Adipocyte (in vitro differentiated cells): Measurements from ENCODE around the gene PRKACB.
"Not testable (repeated sequence)": the region's sequence is repeated elsewhere in the genome, so short reads cannot be mapped to it uniquely, and the experiment has no call there.

Experiments used
- DNase-seq: peaks from one replicate; pipeline ENCODE4 v3.0.0-alpha.2; 2015; ENCODE audit warnings: low read depth
- H3K27me3 ChIP-seq: replicated peaks from 2 replicates; pipeline ENCODE4 v1.7.0; 2013; ENCODE audit warnings: mild to moderate bottlenecking, low read length, moderate library complexity; ENCODE audit not compliant: control insufficient read depth, insufficient read depth
- H3K36me3 ChIP-seq: 2 replicates; pipeline ENCODE4 v1.7.0; 2013; ENCODE audit warnings: low read length, mild to moderate bottlenecking, moderate library complexity; ENCODE audit not compliant: control insufficient read depth, insufficient read depth, severe bottlenecking
- H3K4me1 ChIP-seq: 2 replicates; pipeline ENCODE4 v1.7.0; 2013; ENCODE audit warnings: mild to moderate bottlenecking, low read length, moderate library complexity; ENCODE audit not compliant: control insufficient read depth, insufficient read depth
- H3K4me3 ChIP-seq: 2 replicates; pipeline ENCODE4 v1.7.0; 2013; ENCODE audit warnings: mild to moderate bottlenecking, low read length, moderate library complexity
- H3K9ac ChIP-seq: 2 replicates; pipeline ENCODE4 v1.7.0; 2013; ENCODE audit warnings: mild to moderate bottlenecking, low read length, moderate library complexity
- H3K9me3 ChIP-seq: 2 replicates; pipeline ENCODE4 v1.7.0; 2013; ENCODE audit warnings: mild to moderate bottlenecking, low read length, moderate library complexity; ENCODE audit not compliant: control insufficient read depth

Gene PRKACB

DNA sequence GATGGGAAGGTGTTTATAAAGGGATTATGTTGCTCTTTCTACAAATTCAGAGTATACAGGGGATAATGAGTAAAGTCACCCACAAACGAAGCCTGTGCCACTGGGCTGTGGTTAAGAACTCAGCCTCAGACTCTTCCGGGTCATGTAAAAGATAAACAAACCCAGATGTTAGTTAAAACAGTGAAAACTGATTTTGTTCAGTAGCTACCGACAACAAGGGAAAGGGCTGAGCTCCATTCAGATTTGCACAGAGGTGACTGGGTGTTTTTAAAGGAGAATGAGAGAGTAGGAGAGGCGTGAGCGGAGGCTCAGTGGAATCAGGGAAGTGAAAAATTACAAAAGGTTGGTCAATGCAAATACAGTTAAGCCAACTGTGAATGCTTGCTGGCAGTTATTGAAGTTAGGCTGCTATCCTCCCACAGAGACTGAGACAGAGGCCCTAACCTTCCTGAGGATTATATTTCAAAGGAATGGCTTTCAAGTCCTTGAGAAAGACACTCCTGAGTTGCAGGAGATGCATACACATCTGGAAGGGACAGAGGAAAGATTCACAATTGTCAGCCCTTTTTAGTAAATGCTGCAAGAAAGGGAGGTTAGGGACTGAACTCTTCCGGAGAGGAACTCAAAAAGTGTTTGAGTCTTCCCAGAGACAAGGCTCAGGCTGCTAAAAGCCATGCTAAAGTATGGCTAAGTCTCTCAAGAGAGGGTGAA is 127.5 kb downstream of the PRKACB start:
- Histone ChIP-seq H3K9me3 (no peaks in the 10 kb centered on the region), H3K4me3 (no peak overlapping the region), H3K36me3 (no peaks in the 10 kb centered on the region), H3K4me1 (peaks cover 6% of the 10 kb centered on the region), H3K9ac (no peak overlapping the region), H3K27me3 (no peaks in the 10 kb centered on the region)
- peak; percentile 47 for DNase-seq

DNA sequence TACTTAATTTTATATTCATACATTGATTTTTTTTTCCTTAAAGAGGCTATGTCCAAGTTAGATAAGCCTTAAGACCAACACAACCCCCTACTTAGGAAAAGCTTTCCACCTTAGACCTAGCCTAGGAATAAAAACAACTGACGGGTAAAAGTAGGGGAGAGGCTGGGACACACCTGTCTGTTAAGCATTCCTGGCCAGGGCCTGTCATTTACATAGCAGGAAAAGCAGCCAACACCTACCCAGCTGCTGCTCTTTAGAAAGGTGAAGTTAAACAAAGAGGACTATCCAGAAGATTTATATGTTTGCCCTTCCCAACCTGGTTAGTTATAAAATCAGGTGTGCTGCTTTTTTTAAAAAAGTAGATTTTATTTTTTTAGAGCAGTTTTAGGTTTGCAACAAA is 128.3 kb downstream of the PRKACB start:
- Histone ChIP-seq H3K9ac (no peak overlapping the region), H3K9me3 (no peaks in the 10 kb centered on the region), H3K4me1 (peaks cover 6% of the 10 kb centered on the region), H3K4me3 (no peak overlapping the region), H3K36me3 (no peaks in the 10 kb centered on the region), H3K27me3 (no peaks in the 10 kb centered on the region)
- DNase-seq: no peak

DNA sequence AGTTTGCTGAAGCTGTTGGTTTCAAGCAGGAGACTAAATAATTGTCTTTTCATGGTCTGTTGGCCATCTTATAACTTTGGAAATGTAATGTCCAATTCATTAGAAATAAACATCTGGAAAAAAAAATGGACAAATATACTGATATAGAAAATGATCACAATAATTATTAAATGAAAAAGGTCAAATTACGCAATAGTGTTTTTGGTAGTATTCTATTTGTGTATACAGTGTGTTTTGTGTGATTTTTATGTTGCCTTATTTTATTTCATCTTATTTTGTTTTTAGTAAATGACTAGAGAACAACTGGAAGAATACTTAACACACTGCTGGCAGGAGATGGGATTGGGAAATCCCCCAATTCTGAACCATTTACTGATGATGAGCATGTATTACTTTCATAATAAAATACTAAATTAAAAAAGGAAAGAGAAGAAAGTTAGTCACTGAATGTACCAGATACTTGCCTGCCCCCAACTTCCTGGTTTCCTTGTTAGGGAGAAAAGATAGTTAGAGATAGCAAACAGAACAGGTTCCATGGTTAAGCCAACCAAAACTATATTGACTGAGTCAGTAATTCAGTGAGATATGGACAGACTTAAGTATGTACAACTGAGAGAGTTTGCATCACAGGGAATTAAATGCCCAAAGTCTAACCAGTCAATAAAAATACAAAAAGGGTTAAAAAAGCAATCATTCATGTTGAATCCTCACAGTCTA is 133.4 kb downstream of the PRKACB start:
- no peak overlapping the region for H3K9ac ChIP-seq
- DNase-seq: no peak
- H3K9me3 ChIP-seq: no peaks in the 10 kb centered on the region
- H3K36me3 ChIP-seq: no peaks in the 10 kb centered on the region
- H3K27me3 ChIP-seq: no peaks in the 10 kb centered on the region
- no peaks in the 10 kb centered on the region for H3K4me1 ChIP-seq
- no peak overlapping the region for H3K4me3 ChIP-seq

DNA sequence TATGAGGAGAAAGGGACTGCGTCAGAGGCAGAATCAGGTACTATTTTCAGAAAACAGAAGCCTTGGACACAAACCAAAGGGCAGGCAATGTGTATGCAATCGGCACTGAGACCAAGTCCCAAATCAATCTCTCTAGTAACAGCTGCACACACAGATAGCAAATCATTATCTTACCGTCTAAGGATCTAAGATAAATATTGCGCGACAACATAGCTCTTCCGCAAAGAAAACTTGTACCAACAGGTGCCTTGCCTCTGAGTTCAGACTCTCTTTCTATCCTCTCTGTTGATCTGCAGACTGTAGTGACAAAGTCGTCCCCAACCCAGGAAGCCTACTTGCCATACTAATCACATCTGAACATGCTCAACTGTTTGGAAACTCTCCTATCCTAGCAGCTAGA is 134.8 kb downstream of the PRKACB start:
- no peaks in the 10 kb centered on the region for H3K4me1 ChIP-seq
- no peaks in the 10 kb centered on the region for H3K9me3 ChIP-seq
- H3K36me3 ChIP-seq: no peaks in the 10 kb centered on the region
- no peak overlapping the region for H3K4me3 ChIP-seq
- no peak overlapping the region for H3K9ac ChIP-seq
- no peaks in the 10 kb centered on the region for H3K27me3 ChIP-seq
- no peak for DNase-seq

DNA sequence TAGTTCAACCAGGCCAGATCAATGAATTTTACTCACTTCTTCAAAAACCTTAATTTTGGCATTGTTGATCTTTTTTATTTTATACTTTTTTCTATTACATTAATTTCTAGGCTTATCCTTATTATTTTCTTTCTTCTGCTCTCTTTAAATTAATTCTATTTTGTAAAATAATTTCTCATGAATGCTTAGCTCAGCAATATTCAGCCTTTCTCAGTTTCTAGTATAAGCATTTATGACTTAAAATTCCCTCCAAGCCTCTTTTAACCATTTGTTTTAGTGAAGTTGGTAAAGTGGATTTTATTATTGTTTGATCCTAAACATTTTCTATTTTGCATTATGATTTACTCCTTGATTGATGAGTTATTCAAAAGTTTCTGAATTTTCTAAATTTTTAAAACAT is 136.8 kb downstream of the PRKACB start:
- no peaks in the 10 kb centered on the region for H3K27me3 ChIP-seq
- DNase-seq: no peak
- no peak overlapping the region for H3K9ac ChIP-seq
- no peaks in the 10 kb centered on the region for H3K4me1 ChIP-seq
- no peak overlapping the region for H3K4me3 ChIP-seq
- no peaks in the 10 kb centered on the region for H3K9me3 ChIP-seq
- H3K36me3 ChIP-seq: no peaks in the 10 kb centered on the region

DNA sequence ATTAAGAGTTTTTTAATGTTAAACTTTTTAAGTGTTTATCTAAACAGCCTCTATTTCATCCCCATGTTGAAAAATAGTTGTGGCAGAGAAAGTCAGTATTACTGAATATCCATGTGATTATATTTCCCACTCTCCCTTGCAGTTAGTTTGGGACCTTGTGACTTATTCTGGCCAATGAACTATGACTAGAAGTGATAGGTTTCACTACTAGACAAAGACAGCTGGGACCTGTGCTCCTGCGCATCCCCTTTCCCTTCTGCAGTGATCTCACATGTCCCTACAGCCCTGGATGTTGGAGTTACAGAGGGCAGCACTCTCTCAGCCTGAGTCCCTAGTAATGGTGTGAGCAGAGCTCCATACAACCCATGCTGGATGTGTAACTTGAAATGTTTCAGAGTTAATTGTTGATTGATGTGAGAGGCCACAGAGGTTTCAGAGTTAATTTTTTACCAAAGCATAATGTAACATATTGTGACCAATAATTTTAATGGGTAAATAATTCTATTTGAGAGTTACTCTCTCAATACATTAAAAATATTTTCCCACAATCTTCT is 138.8 kb downstream of the PRKACB start:
- H3K9me3 ChIP-seq: peaks cover 7% of the 10 kb centered on the region

DNA sequence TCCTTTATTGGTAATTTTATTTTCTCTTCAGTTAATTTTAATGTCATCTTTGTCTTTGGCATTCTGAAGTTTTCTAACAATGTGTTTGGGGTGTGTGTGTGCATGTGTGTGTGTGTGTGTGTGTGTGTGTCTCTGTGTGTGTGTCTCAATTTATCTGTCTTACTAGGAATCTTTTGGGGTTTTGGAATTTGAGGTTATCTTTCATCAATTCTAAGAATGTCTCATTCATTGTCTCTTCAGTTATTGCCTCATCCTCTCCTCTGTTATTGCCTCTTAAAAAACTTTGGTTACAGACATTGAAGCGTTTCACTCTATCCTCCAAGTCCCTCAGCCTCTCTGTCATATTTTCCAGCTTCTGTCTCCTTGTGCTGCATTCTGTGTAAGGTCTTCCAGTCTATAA is 139.3 kb downstream of the PRKACB start:
- peaks cover 8% of the 10 kb centered on the region for H3K9me3 ChIP-seq
- H3K4me1 ChIP-seq: no peaks in the 10 kb centered on the region
- no peak overlapping the region for H3K9ac ChIP-seq
- DNase-seq: no peak
- H3K4me3 ChIP-seq: no peak overlapping the region
- H3K27me3 ChIP-seq: no peaks in the 10 kb centered on the region
- H3K36me3 ChIP-seq: no peaks in the 10 kb centered on the region

More for the DNA sequence above, 138.8 kb downstream of the PRKACB start:
- H3K9ac ChIP-seq: no peak overlapping the region
- H3K4me1 ChIP-seq: no peaks in the 10 kb centered on the region
- H3K4me3 ChIP-seq: no peak overlapping the region
- no peaks in the 10 kb centered on the region for H3K27me3 ChIP-seq
- no peak for DNase-seq
- H3K36me3 ChIP-seq: no peaks in the 10 kb centered on the region

DNA sequence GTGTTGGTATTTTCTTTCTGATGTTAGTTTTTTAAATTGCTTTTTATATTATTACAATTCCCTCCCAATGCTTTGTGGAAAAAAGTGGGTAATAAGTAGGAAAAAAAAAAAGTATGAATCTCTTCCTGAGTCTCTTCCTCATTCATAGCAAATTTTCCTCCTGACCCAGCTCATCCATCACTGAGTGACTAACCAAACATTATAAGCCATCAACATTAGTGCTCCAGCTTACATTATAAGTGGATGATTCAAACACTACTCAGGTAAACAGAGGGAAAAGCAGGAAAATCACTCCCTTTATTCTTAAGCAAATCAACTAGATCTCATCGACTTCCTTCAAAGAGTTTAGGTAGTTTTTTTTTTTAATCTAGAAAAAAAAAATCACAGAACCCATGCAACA is 142.0 kb downstream of the PRKACB start:
- H3K4me3 ChIP-seq: no peak overlapping the region

DNA sequence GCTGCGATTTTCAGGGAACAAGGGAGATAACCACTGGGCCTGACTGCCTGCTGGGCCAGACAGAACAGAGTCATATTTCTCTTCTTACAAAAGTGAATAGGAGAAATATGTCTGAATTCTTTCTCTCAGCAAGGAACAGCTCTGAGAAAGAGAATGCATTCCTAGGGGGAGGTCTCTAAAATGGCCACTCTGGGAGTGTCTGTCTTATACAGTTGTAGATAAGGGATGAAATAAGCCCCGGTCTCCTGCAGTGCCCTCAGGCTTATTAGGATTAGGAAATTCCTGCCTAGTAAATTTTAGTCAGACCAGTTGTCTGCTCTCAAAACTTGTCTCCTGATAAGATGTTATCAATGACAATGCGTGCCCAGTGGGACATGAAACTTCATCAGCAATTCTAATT is 143.3 kb downstream of the PRKACB start:
- H3K4me1 ChIP-seq, H3K27me3 ChIP-seq, DNase-seq, H3K36me3 ChIP-seq, H3K4me3 ChIP-seq, H3K9me3 ChIP-seq, H3K9ac ChIP-seq: not testable (repeated sequence)

More for the DNA sequence above, 142.0 kb downstream of the PRKACB start:
- no peak overlapping the region for H3K9ac ChIP-seq
- H3K9me3 ChIP-seq: peaks cover 8% of the 10 kb centered on the region
- no peak for DNase-seq
- H3K4me1 ChIP-seq: no peaks in the 10 kb centered on the region
- no peaks in the 10 kb centered on the region for H3K27me3 ChIP-seq
- H3K36me3 ChIP-seq: no peaks in the 10 kb centered on the region
